Right atrium auricular region (tissue), 2 donors: Measurements from ENCODE around the gene ZNF106. TPM values are rescaled to one million over a fixed set of nuclear protein-coding genes. Genes with fewer than 3 reads are reported as not detected.

Experiments
- DNase-seq: peaks from one replicate; pipeline ENCODE4 v3.0.0-alpha.2; 2019; ENCODE audit warnings: low spot score
- H3K27ac ChIP-seq, 2 donors: fragments of 200-600 bp; sonication (generic); 1 replicate in 1 of 2; 2 replicates in 1 of 2; pipeline ENCODE4 v1.5.1; 2016 to 2019
- H3K27me3 ChIP-seq, 2 donors: fragments of 200-600 bp; sonication (generic); one replicate each; pipeline versions ENCODE4 v1.5.1 to v1.6.0; 2017 to 2019
- H3K36me3 ChIP-seq: fragments of 200-600 bp; sonication (generic); one replicate; pipeline ENCODE4 v1.5.1; 2016
- H3K4me1 ChIP-seq, 2 donors: fragments of 200-600 bp; sonication (generic); one replicate each; pipeline versions ENCODE4 v1.5.1 to v1.6.0; 2017 to 2019
- H3K4me3 ChIP-seq, 2 donors: fragments of 200-600 bp; sonication (generic); 1 replicate in 1 of 2; 2 replicates in 1 of 2; pipeline ENCODE4 v1.5.1; 2017 to 2019; ENCODE audit warnings: mild to moderate bottlenecking in 1 of 2, moderate library complexity in 1 of 2
- H3K9me3 ChIP-seq, 2 donors: fragments of 200-600 bp; sonication (generic); one replicate each; pipeline ENCODE4 v1.5.1; 2019
- CTCF ChIP-seq, 2 donors: fragments of 200-600 bp; sonication (generic); IDR thresholded peaks; one replicate each; pipeline ENCODE4 v1.5.1; 2019; ENCODE audit warnings: antibody characterized with exemption in 2 of 2
- total RNA-seq, 2 donors: library from RNA; depleted of rRNA; stranded (reverse); fragments of >200 nt; gene quantifications; one replicate each; pipeline ENCODE4 v1.1.0, GENCODE V29; 2016

The ZNF106 gene
- total RNA-seq, 2 donors from 2014 or later, result 332 to 619 TPM

- H3K9me3 ChIP-seq, result peaks cover 0 to 4% of the 10 kb centered on the region in 2 donors
- H3K4me3 ChIP-seq, result no peak overlapping the region
- no peaks in the 10 kb centered on the region for H3K27me3 ChIP-seq
- TF ChIP-seq CTCF (IDR thresholded peaks at IDR 0.05), result no peak
- no peak for DNase-seq
- H3K36me3 ChIP-seq, result no peaks in the 10 kb centered on the region
- no peak overlapping the region for H3K27ac ChIP-seq
- H3K4me1 ChIP-seq, result peaks cover 0 to 14% of the 10 kb centered on the region in 2 donors
Observed at GRCh38 chr15:42373274-42373673, 117.7 kb downstream of the ZNF106 start.

- H3K27me3 ChIP-seq, result no peaks in the 10 kb centered on the region
- no peak for TF ChIP-seq CTCF (IDR thresholded peaks at IDR 0.05)
- no peak for DNase-seq
- peaks cover 0 to 14% of the 10 kb centered on the region in 2 donors for H3K4me1 ChIP-seq
- no peak overlapping the region for H3K27ac ChIP-seq
- H3K36me3 ChIP-seq, result no peaks in the 10 kb centered on the region
- H3K9me3 ChIP-seq, result peaks cover 0 to 4% of the 10 kb centered on the region in 2 donors
- H3K4me3 ChIP-seq, result no peak overlapping the region
Observed at GRCh38 chr15:42371096-42371495, 119.8 kb downstream of the ZNF106 start.

- H3K27me3 ChIP-seq, result no peaks in the 10 kb centered on the region
- H3K36me3 ChIP-seq, result no peaks in the 10 kb centered on the region
- peaks cover 0 to 4% of the 10 kb centered on the region in 2 donors for H3K9me3 ChIP-seq
- no peak for TF ChIP-seq CTCF (IDR thresholded peaks at IDR 0.05)
- H3K4me3 ChIP-seq, result no peak overlapping the region
- H3K4me1 ChIP-seq, result peaks cover 0 to 2% of the 10 kb centered on the region in 2 donors
- DNase-seq, result no peak
- no peak overlapping the region for H3K27ac ChIP-seq
Observed at GRCh38 chr15:42368096-42368495, 122.8 kb downstream of the ZNF106 start.

- no peaks in the 10 kb centered on the region for H3K36me3 ChIP-seq
- TF ChIP-seq CTCF (IDR thresholded peaks at IDR 0.05), result no peak
- H3K4me3 ChIP-seq, result no peak overlapping the region
- H3K4me1 ChIP-seq, result no peaks in the 10 kb centered on the region
- H3K27ac ChIP-seq, result peak overlapping the region in 1 of 2 donors; percentile 10
- peaks cover 0 to 4% of the 10 kb centered on the region in 2 donors for H3K9me3 ChIP-seq
- H3K27me3 ChIP-seq, result no peaks in the 10 kb centered on the region
- peak; percentile 61 for DNase-seq
Observed at GRCh38 chr15:42367041-42367440, 123.9 kb downstream of the ZNF106 start.

GRCh38 chr15:42365921-42366550 is 124.9 kb downstream of the ZNF106 start:
- H3K36me3 ChIP-seq, result no peaks in the 10 kb centered on the region
- DNase-seq, result no peak
- no peaks in the 10 kb centered on the region for H3K4me1 ChIP-seq
- no peaks in the 10 kb centered on the region for H3K9me3 ChIP-seq
- H3K4me3 ChIP-seq, result no peak overlapping the region
- no peak overlapping the region for H3K27ac ChIP-seq
- no peaks in the 10 kb centered on the region for H3K27me3 ChIP-seq
- TF ChIP-seq CTCF (IDR thresholded peaks at IDR 0.05), result no peak

- Histone ChIP-seq H3K27ac (no peak overlapping the region), H3K4me3 (no peak overlapping the region), H3K4me1 (no peaks in the 10 kb centered on the region), H3K9me3 (no peaks in the 10 kb centered on the region), H3K36me3 (no peaks in the 10 kb centered on the region), H3K27me3 (no peaks in the 10 kb centered on the region)
- DNase-seq, result no peak
- TF ChIP-seq CTCF (IDR thresholded peaks at IDR 0.05), result no peak
Observed at GRCh38 chr15:42364529-42364928, 126.4 kb downstream of the ZNF106 start.
